Coronary artery (tissue), 2 donors: Measurements from ENCODE around the gene GAS2L2.
"Not testable (repeated sequence)": the region's sequence is repeated elsewhere in the genome, so short reads cannot be mapped to it uniquely, and the experiment has no call there.

Source experiments
- DNase-seq: peaks from one replicate; pipeline ENCODE4 v3.0.0-alpha.2; 2017; ENCODE audit warnings: low spot score
- H3K27ac ChIP-seq, 2 donors: fragments of 200-600 bp; sonication (generic); one replicate each; pipeline ENCODE4 v1.5.1; 2016 to 2019
- H3K4me3 ChIP-seq: fragments of 200-600 bp; sonication (generic); 2 replicates; pipeline ENCODE4 v1.5.1; 2016; ENCODE audit warnings: mild to moderate bottlenecking, moderate library complexity
- CTCF ChIP-seq: fragments of 200-600 bp; sonication (generic); IDR thresholded peaks from one replicate; pipeline ENCODE4 v1.5.1; 2019; ENCODE audit warnings: antibody characterized with exemption

GAS2L2 gene

GRCh38 chr17:35709874-35710273, 43.2 kb downstream of the GAS2L2 start:
- no peak overlapping the region for H3K27ac ChIP-seq
- TF ChIP-seq CTCF = no peak
- no peak for DNase-seq
- H3K4me3 ChIP-seq = no peak overlapping the region

DNA sequence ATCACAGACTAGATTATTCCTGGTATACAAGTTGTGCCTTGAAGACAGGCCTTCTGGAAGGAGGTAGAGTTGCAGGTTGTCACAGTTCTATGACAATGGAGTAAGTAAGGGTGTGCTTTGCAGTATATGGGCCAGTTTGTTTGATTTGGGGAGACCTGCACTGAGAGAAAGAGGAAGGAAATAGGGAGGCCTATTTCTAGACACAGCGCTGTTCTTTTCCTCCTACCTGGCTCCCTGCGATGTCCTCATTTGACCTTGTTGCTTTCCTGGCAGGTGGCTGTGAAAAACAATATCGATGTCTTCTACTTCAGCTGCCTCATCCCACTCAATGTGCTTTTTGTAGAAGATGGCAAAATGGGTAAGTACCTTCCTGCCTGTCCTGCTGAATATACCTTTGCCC, 44.1 kb downstream of the GAS2L2 start:
- H3K4me3 ChIP-seq = no peak overlapping the region

DNA sequence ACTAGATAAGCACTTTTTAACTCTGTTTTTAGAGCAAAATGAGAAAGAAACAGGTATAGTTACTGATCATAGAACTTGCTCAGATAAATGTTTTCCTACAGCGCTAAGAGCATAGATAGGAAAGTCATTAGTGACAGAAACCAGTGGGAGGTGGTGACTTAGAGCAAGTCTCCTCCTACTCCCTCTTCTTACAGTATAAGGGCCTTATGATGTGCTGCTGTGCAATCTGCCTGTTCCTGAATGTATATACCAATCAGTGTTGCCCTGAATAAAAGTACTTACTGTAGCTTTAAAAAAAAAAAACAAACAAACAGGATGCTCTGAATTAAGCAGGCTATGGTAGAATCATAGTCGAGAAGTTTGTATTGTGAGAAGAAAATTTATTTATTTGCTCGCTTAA, 44.9 kb downstream of the GAS2L2 start:
- DNase-seq = no peak
- Histone ChIP-seq H3K27ac (no peak overlapping the region), H3K4me3 (no peak overlapping the region)
- TF ChIP-seq CTCF = no peak

More for the DNA sequence above, 44.1 kb downstream of the GAS2L2 start:
- H3K27ac ChIP-seq = no peak overlapping the region
- no peak for TF ChIP-seq CTCF
- DNase-seq = no peak

DNA sequence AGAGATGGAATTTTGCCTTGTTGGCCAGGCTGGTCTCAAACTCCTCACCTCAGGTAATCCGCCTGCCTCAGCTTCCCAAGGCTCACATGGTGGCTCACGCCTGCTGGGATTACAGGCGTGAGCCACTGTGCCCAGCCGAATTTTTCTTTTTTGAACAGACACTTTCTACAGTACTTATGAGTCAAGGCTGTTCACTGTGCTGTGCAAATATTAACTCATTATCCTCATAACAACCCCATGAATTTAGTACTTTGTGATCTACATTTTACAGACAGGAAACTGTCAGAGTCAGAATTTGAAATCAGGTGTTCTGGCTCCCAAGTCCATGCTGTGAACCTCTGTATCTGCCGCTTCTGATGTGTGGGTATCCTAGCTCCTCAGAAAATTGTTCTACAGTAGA, 47.3 kb downstream of the GAS2L2 start:
- DNase-seq = no peak
- Histone ChIP-seq H3K4me3 (no peak overlapping the region), H3K27ac (no peak overlapping the region)
- no peak for TF ChIP-seq CTCF

DNA sequence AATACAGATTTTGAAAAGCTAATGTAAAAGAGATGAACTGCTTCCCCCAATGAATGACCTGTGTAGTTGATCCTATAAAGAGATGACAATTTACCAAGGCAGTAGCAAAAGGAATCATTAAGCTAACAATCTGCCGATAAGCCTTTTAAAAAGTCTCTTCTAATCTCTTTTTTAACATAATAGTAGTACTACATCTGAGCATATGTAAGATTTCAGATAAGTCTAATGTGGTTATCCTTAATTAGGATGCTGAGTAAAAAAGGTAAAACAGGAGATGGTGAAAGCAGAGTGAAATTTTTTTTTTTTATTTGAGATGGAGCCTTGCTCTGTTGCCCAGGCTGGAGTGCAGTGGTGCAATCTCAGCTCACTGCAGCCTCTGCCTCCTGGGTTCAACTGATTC, 47.8 kb downstream of the GAS2L2 start:
- Histone ChIP-seq H3K4me3 (no peak overlapping the region), H3K27ac (no peak overlapping the region)
- DNase-seq = no peak
- no peak for TF ChIP-seq CTCF

DNA sequence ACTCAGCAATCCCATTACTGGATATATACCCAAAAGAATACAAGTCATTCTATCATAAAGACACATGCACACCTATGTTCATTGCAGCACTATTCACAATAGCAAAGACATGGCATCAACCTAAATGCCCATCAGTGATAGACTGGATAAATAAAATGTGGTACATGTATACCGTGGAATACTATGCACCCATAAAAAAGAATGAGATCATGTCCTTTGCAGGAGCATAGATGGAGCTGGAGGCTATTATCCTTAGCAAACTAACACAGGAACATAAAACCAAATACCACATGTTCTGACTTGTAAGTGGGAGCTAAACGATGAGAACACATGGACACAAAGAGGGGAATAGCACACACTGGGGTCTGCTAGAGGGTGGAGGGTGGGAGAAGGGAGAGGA, 49.7 kb downstream of the GAS2L2 start:
- not testable (repeated sequence) for H3K4me3 ChIP-seq, H3K27ac ChIP-seq, DNase-seq

GRCh38 chr17:35701491-35701890, 51.5 kb downstream of the GAS2L2 start:
- DNase-seq = no peak
- H3K27ac ChIP-seq = no peak overlapping the region
- no peak for TF ChIP-seq CTCF
- H3K4me3 ChIP-seq = no peak overlapping the region

GRCh38 chr17:35700150-35700549, 52.9 kb downstream of the GAS2L2 start:
- DNase-seq = no peak
- H3K27ac ChIP-seq = no peak overlapping the region
- no peak for TF ChIP-seq CTCF
- H3K4me3 ChIP-seq = no peak overlapping the region
